Activated CD4-positive, alpha-beta T cell treated with anti-CD3 and anti-CD28 coated beads, Interleukin-2, amount 50 U/mL, for 16 hours (primary cell): ENCODE results near the gene KAT5.
A peak's percentile ranks its signal among the peaks of the same experiment; 100 is the strongest.
"Not testable (repeated sequence)": the region's sequence is repeated elsewhere in the genome, so short reads cannot be mapped to it uniquely, and the experiment has no call there.

Experiments
- DNase-seq: peaks from one replicate; pipeline ENCODE4 v3.0.0-alpha.2; 2020

KAT5 gene

GRCh38 chr11:65711785-65712632, at the start of gene KAT5:
KAT5 (plus strand) TSS chr11:65712252; CDS start chr11:65712268, 16 bp downstream.
- peak; percentile 98 for DNase-seq

GRCh38 chr11:65662799-65663638, 49.0 kb upstream of the KAT5 start, which contains the start of gene RELA:
RELA (minus strand) TSS chr11:65662916; CDS start chr11:65662832, 84 bp downstream.
- DNase-seq = peak; percentile 92

GRCh38 chr11:65663639-65664200, 48.3 kb upstream of the KAT5 start:
- DNase-seq = peak; percentile 43

- DNase-seq = no peak
These were observed 39.7 kb upstream of the KAT5 start for GRCh38 chr11:65672180-65672860.

GRCh38 chr11:65672982-65673381, 39.1 kb upstream of the KAT5 start:
- no peak for DNase-seq

GRCh38 chr11:65680192-65680743, 31.8 kb upstream of the KAT5 start:
- DNase-seq = no peak

GRCh38 chr11:65683480-65683879, 28.6 kb upstream of the KAT5 start:
- not testable (repeated sequence) for DNase-seq

GRCh38 chr11:65685981-65686380, 26.1 kb upstream of the KAT5 start:
- no peak for DNase-seq

GRCh38 chr11:65691847-65692246, 20.2 kb upstream of the KAT5 start:
- not testable (repeated sequence) for DNase-seq

- no peak for DNase-seq
These were observed 19.7 kb upstream of the KAT5 start for GRCh38 chr11:65692367-65692766.

GRCh38 chr11:65695459-65696241, 16.4 kb upstream of the KAT5 start:
- DNase-seq = no peak

- no peak for DNase-seq
These were observed 15.1 kb upstream of the KAT5 start for GRCh38 chr11:65696802-65697552.

GRCh38 chr11:65698205-65698604, 13.8 kb upstream of the KAT5 start:
- DNase-seq = no peak

- DNase-seq = no peak
These were observed 12.7 kb upstream of the KAT5 start for GRCh38 chr11:65699306-65699705.

- no peak for DNase-seq
These were observed 11.7 kb upstream of the KAT5 start for GRCh38 chr11:65700399-65700798.

GRCh38 chr11:65701686-65702085, 10.4 kb upstream of the KAT5 start:
- no peak for DNase-seq

GRCh38 chr11:65703846-65704245, 8.2 kb upstream of the KAT5 start:
- DNase-seq = no peak

GRCh38 chr11:65706303-65706763, 5.7 kb upstream of the KAT5 start:
- peak; percentile 83 for DNase-seq

- not testable (repeated sequence) for DNase-seq
These were observed 5.0 kb upstream of the KAT5 start for GRCh38 chr11:65707002-65707401.

- DNase-seq = no peak
These were observed 3.6 kb upstream of the KAT5 start for GRCh38 chr11:65708451-65708850.

- no peak for DNase-seq
These were observed 2.4 kb upstream of the KAT5 start for GRCh38 chr11:65709661-65710060.
